Measurements from ENCODE around the gene AKR1B1. TPM values are rescaled to one million over a fixed set of nuclear protein-coding genes. Genes with fewer than 3 reads are reported as not detected.

The AKR1B1 gene
- total and polyA plus RNA-seq, 9 of the 15 experiments (the other 6 are each of a cell fraction or from before 2014, with no cell fraction given), result 2.0 to 10.6 (median 6.2) TPM

- in situ Hi-C loops (cut with MboI) (no loop called here), intact Hi-C loops (cut with micrococcal nuclease) (no loop called here)
- Histone ChIP-seq H4K20me1 (replicated peaks; ENCODE audit: control insufficient read depth, insufficient read depth, low read length) (no peaks in the 10 kb centered on the region), H3K4me2 (ENCODE audit: insufficient read depth, low read length) (no peak overlapping the region), H3K79me2 (ENCODE audit: control insufficient read depth, insufficient read depth, low read length) (no peaks in the 10 kb centered on the region), H3K4me3 (no peak overlapping the region), H3K27me3 (ENCODE audit: control insufficient read depth in 2 of 2, insufficient read depth in 2 of 2, low read length in 2 of 2) (peaks cover 29 to 56% of the 10 kb centered on the region in 2 experiments), H2AFZ (ENCODE audit: low read depth, low read length) (no peak overlapping the region), H3K9me3 (replicated peaks; ENCODE audit: control insufficient read depth, insufficient read depth, low read depth, low read length) (no peaks in the 10 kb centered on the region), H3K9ac (ENCODE audit: insufficient read depth in 1 of 2, low read depth in 2 of 2, low read length in 2 of 2) (no peak overlapping the region), H3K9me1 (ENCODE audit: control insufficient read depth, insufficient read depth, low read length) (no peaks in the 10 kb centered on the region), H3K4me1 (replicated peaks in 1 of 2; ENCODE audit: control insufficient read depth in 2 of 2, insufficient read depth in 2 of 2, low read length in 2 of 2) (peaks cover 0 to 10% of the 10 kb centered on the region in 2 experiments; a peak in 1 of 5 replicates), H3K36me3 (ENCODE audit: control insufficient read depth, insufficient read depth, low read length) (no peaks in the 10 kb centered on the region), H3K27ac (ENCODE audit: extremely low read depth, low read depth, low read length) (no peak overlapping the region)
- POLR2A ChIA-PET, result interaction anchor here (0.6 to 2.1 kb wide), 3 partner anchors 9 to 1412 kb away, joined by 3 to 9 read pairs (median 3); no protein-coding TSS in a partner anchor
- no peak for FAIRE-seq
- no peak for TF ChIP-seq TOE1 (IDR thresholded peaks at IDR 0.05; ENCODE audit: borderline replicate concordance)
- TF ChIP-seq TOE1 (CRISPR knock-in tag; IDR thresholded peaks at IDR 0.05; ENCODE audit: borderline replicate concordance, low read depth), result no peak
- TF ChIP-seq KDM1A (IDR thresholded peaks at IDR 0.05), result no peak
- no peak for TF ChIP-seq HDAC6 (IDR thresholded peaks at IDR 0.05; ENCODE audit: low read depth, low read length)
- TF ChIP-seq, protein P1, sequence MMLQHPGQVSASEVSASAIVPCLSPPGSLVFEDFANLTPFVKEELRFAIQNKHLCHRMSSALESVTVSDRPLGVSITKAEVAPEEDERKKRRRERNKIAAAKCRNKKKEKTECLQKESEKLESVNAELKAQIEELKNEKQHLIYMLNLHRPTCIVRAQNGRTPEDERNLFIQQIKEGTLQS (IDR thresholded peaks at IDR 0.05), result peak; percentile 16; the same call in 1 of the 2 replicates
- TF ChIP-seq, protein P1 (CRISPR knock-in tag; conservative IDR thresholded peaks at IDR 0.05), result no peak
- no peak for TF ChIP-seq CEBPG (CRISPR knock-in tag; IDR thresholded peaks at IDR 0.05)
- peak; percentile 9 to 72; a peak in 2 of 4 replicates for TF ChIP-seq CEBPG (tag; conservative IDR thresholded peaks at IDR 0.05 in 1 of 2, IDR thresholded peaks at IDR 0.05 in 1 of 2)
- WGBS (ENCODE audit: insufficient coverage, low coverage, missing lambda C conversion rate), result 0% methylated on average over 2 of the region's 2 CpGs
- no peak for DNase-seq (ENCODE audit: extremely low read depth in 1 of 4, low spot score in 3 of 4)
- ATAC-seq, result no peak
- CTCF ChIA-PET (ENCODE audit: low intra/inter-chr PET ratio), result no interaction called here
- BruUV-seq (replicated peaks), result no TSS peak
These were observed 1.7 kb downstream of the AKR1B1 start for GRCh38 chr7:134457210-134457609.
